HG02623 (cell line): ENCODE data around the gene GMPPB.
A peak's percentile ranks its signal among the peaks of the same experiment; 100 is the strongest.
"Not testable (repeated sequence)": the region's sequence is repeated elsewhere in the genome, so short reads cannot be mapped to it uniquely, and the experiment has no call there.

Source experiments
- ATAC-seq: cut with Tn5 transposase; IDR thresholded peaks from one replicate; pipeline ENCODE4 v1.9.1; 2021; ENCODE audit warnings: moderate library complexity; ENCODE audit not compliant: unreplicated experiment

The GMPPB gene

GRCh38 chr3:49714728-49715550 is 8.8 kb downstream of the GMPPB start:
- ATAC-seq: no peak

GRCh38 chr3:49713336-49714105 is 10.2 kb downstream of the GMPPB start:
- no peak for ATAC-seq

GRCh38 chr3:49712631-49713317 is 11.0 kb downstream of the GMPPB start:
- ATAC-seq: no peak

- no peak for ATAC-seq
Measured at GRCh38 chr3:49712166-49712565, 11.6 kb downstream of the GMPPB start.

GRCh38 chr3:49711489-49711888 is 12.3 kb downstream of the GMPPB start:
- ATAC-seq: no peak

GRCh38 chr3:49709852-49710251 is 13.9 kb downstream of the GMPPB start:
- ATAC-seq: no peak

GRCh38 chr3:49707113-49707480 is 16.7 kb downstream of the GMPPB start:
- no peak for ATAC-seq

GRCh38 chr3:49706456-49707112 is 17.2 kb downstream of the GMPPB start:
- no peak for ATAC-seq

- no peak for ATAC-seq
Measured at GRCh38 chr3:49705390-49705960, 18.3 kb downstream of the GMPPB start.

- ATAC-seq: no peak
Measured at GRCh38 chr3:49704629-49705028, 19.1 kb downstream of the GMPPB start.

- ATAC-seq: no peak
Measured at GRCh38 chr3:49703956-49704355, 19.8 kb downstream of the GMPPB start.

- peak; percentile 79 for ATAC-seq
Measured at GRCh38 chr3:49703443-49703927, 20.3 kb downstream of the GMPPB start.

GRCh38 chr3:49702672-49703071 is 21.1 kb downstream of the GMPPB start:
- ATAC-seq: no peak

GRCh38 chr3:49701388-49702077 is 22.2 kb downstream of the GMPPB start:
- no peak for ATAC-seq

GRCh38 chr3:49700453-49701128 is 23.2 kb downstream of the GMPPB start:
- ATAC-seq: no peak

- no peak for ATAC-seq
Measured at GRCh38 chr3:49700014-49700413, 23.7 kb downstream of the GMPPB start.

- no peak for ATAC-seq
Measured at GRCh38 chr3:49699281-49699979, 24.3 kb downstream of the GMPPB start.

- ATAC-seq: not testable (repeated sequence)
Measured at GRCh38 chr3:49695350-49696015, 28.3 kb downstream of the GMPPB start.
